ENCODE measurements around the gene METTL25B. TPM values are rescaled to one million over a fixed set of nuclear protein-coding genes. Genes with fewer than 3 reads are reported as not detected.

The METTL25B gene
- total RNA-seq, 4 donors from 2014 or later, result 37.4 to 40.8 (median 39.0) TPM

GRCh38 chr1:156728599-156729462 lies 562 bp downstream of the METTL25B start, which contains the start of gene ISG20L2:
Gene ISG20L2 (minus strand): TSS chr1:156728766. CDS start chr1:156727652, 1,114 bp downstream.
- peaks cover 0 to 17% (median 2%) of the 10 kb centered on the region in 4 donors for H3K36me3 ChIP-seq
- H3K27ac ChIP-seq, result peak within 1 kb of the TSS; percentile 89 to 98 (median 94)
- no peaks in the 10 kb centered on the region for H3K27me3 ChIP-seq
- in situ Hi-C loops (cut with MboI; ENCODE audit: low pct_ligation_motif_present in 1 of 4, low pct_unique_long_range_greater_than_20kb in 1 of 4, low sequenced_read_pairs in 3 of 4) (no loop called here), intact Hi-C loops (cut with DNase I; ENCODE audit: low total_unique reads) (no loop called here)
- peak within 1 kb of the TSS; percentile 71 to 90 (median 75) for H3K4me3 ChIP-seq
- no peaks in the 10 kb centered on the region for H3K9me3 ChIP-seq
- peak; percentile 98 for DNase-seq
- peak; percentile 31 to 90 (median 88) for TF ChIP-seq POLR2AphosphoS5 (IDR thresholded peaks at IDR 0.05)
- no peak for TF ChIP-seq EP300 (IDR thresholded peaks at IDR 0.05; ENCODE audit: low read depth)
- peak in 1 of 5 experiments; percentile 11 for TF ChIP-seq CTCF (IDR thresholded peaks at IDR 0.05)
- peak; percentile 46 for TF ChIP-seq POLR2A (IDR thresholded peaks at IDR 0.05)
- WGBS, 2 donors (ENCODE audit: low coverage in 1 of 2), result 0% methylated on average over 3 to 47 of the region's 57 CpGs
- peaks cover 25 to 46% (median 38%) of the 10 kb centered on the region in 4 donors for H3K4me1 ChIP-seq

- TF ChIP-seq POLR2AphosphoS5 (IDR thresholded peaks at IDR 0.05) (no peak), POLR2A (IDR thresholded peaks at IDR 0.05) (no peak), EP300 (IDR thresholded peaks at IDR 0.05; ENCODE audit: low read depth) (no peak), CTCF (IDR thresholded peaks at IDR 0.05) (no peak)
- no peak for DNase-seq
- Histone ChIP-seq H3K36me3 (peaks cover 0 to 20% (median 0%) of the 10 kb centered on the region in 4 donors), H3K27ac (no peak overlapping the region), H3K4me1 (peaks cover 0 to 7% (median 1%) of the 10 kb centered on the region in 4 donors), H3K4me3 (no peak overlapping the region), H3K9me3 (no peaks in the 10 kb centered on the region), H3K27me3 (no peaks in the 10 kb centered on the region)
- intact Hi-C loops (cut with DNase I; ENCODE audit: low total_unique reads) (no loop called here), in situ Hi-C loops (cut with MboI; ENCODE audit: low pct_ligation_motif_present in 1 of 4, low pct_unique_long_range_greater_than_20kb in 1 of 4, low sequenced_read_pairs in 3 of 4) (no loop called here)
- WGBS, 2 donors (ENCODE audit: low coverage in 1 of 2), result 94% methylated on average over 20 of the region's 20 CpGs; no CpG with 5 or more reads in 1 of the 2 donors
Observed at GRCh38 chr1:156733989-156734584, 5.8 kb downstream of the METTL25B start.

- Histone ChIP-seq H3K27me3 (no peaks in the 10 kb centered on the region), H3K4me1 (peaks cover 11 to 22% (median 12%) of the 10 kb centered on the region in 4 donors), H3K27ac (no peak overlapping the region), H3K36me3 (peaks cover 0 to 25% (median 0%) of the 10 kb centered on the region in 4 donors), H3K4me3 (no peak overlapping the region), H3K9me3 (no peaks in the 10 kb centered on the region)
- intact Hi-C loops (cut with DNase I; ENCODE audit: low total_unique reads), result no loop called here
- 89 to 90% methylated on average over 6 to 10 of the region's 10 CpGs for WGBS, 2 donors (ENCODE audit: low coverage in 1 of 2)
- DNase-seq, result no peak
- no peak for TF ChIP-seq POLR2AphosphoS5 (IDR thresholded peaks at IDR 0.05)
- in situ Hi-C loops (cut with MboI; ENCODE audit: low pct_ligation_motif_present in 1 of 4, low pct_unique_long_range_greater_than_20kb in 1 of 4, low sequenced_read_pairs in 3 of 4), result no loop called here
Observed at GRCh38 chr1:156738407-156738806, 10.1 kb downstream of the METTL25B start.

DNA sequence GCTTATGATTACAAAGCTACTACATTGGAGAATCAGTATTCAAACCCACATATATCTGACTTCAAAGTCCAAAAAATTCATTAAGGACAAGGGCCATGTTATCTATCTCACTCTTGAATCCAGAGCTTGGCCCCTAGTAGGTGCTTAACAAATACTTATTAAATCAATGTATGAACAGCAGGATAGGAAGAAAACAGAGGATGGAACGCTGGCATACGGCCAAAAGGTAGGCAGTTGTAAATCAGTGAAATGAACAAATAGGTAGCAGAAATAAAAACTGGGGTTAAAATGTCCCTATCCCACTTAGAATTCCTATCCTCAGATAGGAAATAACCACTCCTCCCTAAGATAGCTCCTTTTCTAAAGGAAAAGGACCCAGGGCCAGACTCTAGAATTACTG lies 10.6 kb downstream of the METTL25B start:
- Histone ChIP-seq H3K36me3 (peaks cover 0 to 21% (median 2%) of the 10 kb centered on the region in 4 donors), H3K27me3 (no peaks in the 10 kb centered on the region), H3K4me1 (peaks cover 11 to 22% (median 12%) of the 10 kb centered on the region in 4 donors), H3K27ac (no peak overlapping the region), H3K9me3 (no peaks in the 10 kb centered on the region), H3K4me3 (no peak overlapping the region)
- intact Hi-C loops (cut with DNase I; ENCODE audit: low total_unique reads), result no loop called here
- in situ Hi-C loops (cut with MboI; ENCODE audit: low pct_ligation_motif_present in 1 of 4, low pct_unique_long_range_greater_than_20kb in 1 of 4, low sequenced_read_pairs in 3 of 4), result no loop called here
- TF ChIP-seq EP300 (IDR thresholded peaks at IDR 0.05; ENCODE audit: low read depth), result no peak
- no peak for TF ChIP-seq POLR2A (IDR thresholded peaks at IDR 0.05)
- TF ChIP-seq POLR2AphosphoS5 (IDR thresholded peaks at IDR 0.05), result no peak
- TF ChIP-seq CTCF (IDR thresholded peaks at IDR 0.05), result no peak
- 68% methylated on average over 2 of the region's 2 CpGs; no CpG with 5 or more reads in 1 of the 2 donors for WGBS, 2 donors (ENCODE audit: low coverage in 1 of 2)
- no peak for DNase-seq

Measured in transverse colon (tissue), 4 donors.